ENCODE results near the gene ICAM1.

ICAM1 gene

GRCh38 chr19:10270180-10270615 is 722 bp upstream of the ICAM1 start:
- ATAC-seq = peak; percentile 6
- TF ChIP-seq ARNTL (CRISPR knock-in tag; IDR thresholded peaks at IDR 0.05; ENCODE audit: borderline replicate concordance, low read depth) (no peak), POU6F1 (CRISPR knock-in tag; IDR thresholded peaks at IDR 0.05; ENCODE audit: borderline replicate concordance, low read depth) (no peak), PPARA (CRISPR knock-in tag; IDR thresholded peaks at IDR 0.05; ENCODE audit: borderline replicate concordance) (no peak), CSRNP3 (CRISPR knock-in tag; IDR thresholded peaks at IDR 0.05) (no peak), TSHZ2 (CRISPR knock-in tag; IDR thresholded peaks at IDR 0.05) (no peak), RARB (CRISPR knock-in tag; IDR thresholded peaks at IDR 0.05) (no peak), ZC3H10 (CRISPR knock-in tag; IDR thresholded peaks at IDR 0.05) (no peak), ZNF70 (CRISPR knock-in tag; IDR thresholded peaks at IDR 0.05) (no peak), ZFP30 (CRISPR knock-in tag; IDR thresholded peaks at IDR 0.05) (no peak), TCF4 (CRISPR knock-in tag; IDR thresholded peaks at IDR 0.05; ENCODE audit: borderline replicate concordance) (no peak)

- TF ChIP-seq PATZ1 (CRISPR knock-in tag; IDR thresholded peaks at IDR 0.05; ENCODE audit: borderline replicate concordance) (no peak), TOX (CRISPR knock-in tag; IDR thresholded peaks at IDR 0.05; ENCODE audit: borderline replicate concordance) (no peak), TSHZ2 (CRISPR knock-in tag; IDR thresholded peaks at IDR 0.05) (no peak), ISL1 (CRISPR knock-in tag; IDR thresholded peaks at IDR 0.05) (no peak), ZC3H10 (CRISPR knock-in tag; IDR thresholded peaks at IDR 0.05) (no peak), ESRRG (CRISPR knock-in tag; IDR thresholded peaks at IDR 0.05) (no peak), POU6F1 (CRISPR knock-in tag; IDR thresholded peaks at IDR 0.05; ENCODE audit: borderline replicate concordance, low read depth) (no peak), ZFP3 (CRISPR knock-in tag; IDR thresholded peaks at IDR 0.05) (no peak), ARNTL (CRISPR knock-in tag; IDR thresholded peaks at IDR 0.05; ENCODE audit: borderline replicate concordance, low read depth) (no peak), TCF4 (CRISPR knock-in tag; IDR thresholded peaks at IDR 0.05; ENCODE audit: borderline replicate concordance) (no peak), CSDC2 (CRISPR knock-in tag; IDR thresholded peaks at IDR 0.05) (no peak), ZNF8 (CRISPR knock-in tag; IDR thresholded peaks at IDR 0.05) (no peak), SNAI2 (CRISPR knock-in tag; IDR thresholded peaks at IDR 0.05) (no peak), ZNF565 (CRISPR knock-in tag; conservative IDR thresholded peaks at IDR 0.05; ENCODE audit: low read depth) (no peak), ZNF70 (CRISPR knock-in tag; IDR thresholded peaks at IDR 0.05) (no peak), PPARA (CRISPR knock-in tag; IDR thresholded peaks at IDR 0.05; ENCODE audit: borderline replicate concordance) (no peak), OSR1 (CRISPR knock-in tag; IDR thresholded peaks at IDR 0.05) (no peak), GLIS3 (CRISPR knock-in tag; IDR thresholded peaks at IDR 0.05) (no peak)
- no peak for ATAC-seq
These were observed 695 bp downstream of the ICAM1 start for GRCh38 chr19:10271543-10272086.

Measured in SK-N-SH treated with all-trans-retinoic acid at 6 μM for 48 hours (cell line).